CD8-positive, alpha-beta memory T cell (primary cell): Measurements from ENCODE around the gene LRP5. TPM values are rescaled to one million over a fixed set of nuclear protein-coding genes. Genes with fewer than 3 reads are reported as not detected.
A peak's percentile ranks its signal among the peaks of the same experiment; 100 is the strongest.

Experiments
- CTCF ChIA-PET: fragments of 350-600 bp; sonication (Branson Sonifier 250); formaldehyde crosslinking; loops from one replicate; lab custom pipeline; 2021; ENCODE audit warnings: antibody characterized with exemption; lab: Charles Lee
- POLR2A ChIA-PET: fragments of 350-600 bp; sonication (Branson Sonifier 250); formaldehyde crosslinking; loops from one replicate; lab custom pipeline; 2021; ENCODE audit warnings: antibody characterized with exemption; lab: Charles Lee
- DNase-seq, 5 donors: peaks; one replicate each; pipeline versions ENCODE4 v3.0.0 to v3.0.0-alpha.2; 2020 to 2022; ENCODE audit warnings: mixed read lengths in 1 of 5
- H3K27ac ChIP-seq: one replicate; pipeline ENCODE4 v1.7.0; 2013; ENCODE audit warnings: low read depth, mild to moderate bottlenecking, low read length, moderate library complexity
- H3K27me3 ChIP-seq: 2 replicates; pipeline ENCODE4 v1.7.0; 2013; ENCODE audit warnings: low read length, mild to moderate bottlenecking; ENCODE audit not compliant: insufficient read depth, poor library complexity, severe bottlenecking
- H3K36me3 ChIP-seq: 2 replicates; pipeline ENCODE4 v1.7.0; 2013; ENCODE audit warnings: mild to moderate bottlenecking, low read length, moderate library complexity; ENCODE audit not compliant: insufficient read depth
- H3K4me1 ChIP-seq: 2 replicates; pipeline ENCODE4 v1.7.0; 2013; ENCODE audit warnings: mild to moderate bottlenecking, low read length, moderate library complexity; ENCODE audit not compliant: insufficient read depth
- H3K4me3 ChIP-seq: 2 replicates; pipeline ENCODE4 v1.7.0; 2013; ENCODE audit warnings: mild to moderate bottlenecking, low read length
- H3K9me3 ChIP-seq: 2 replicates; pipeline ENCODE4 v1.7.0; 2013; ENCODE audit warnings: mild to moderate bottlenecking, low read length
- H3K27ac Mint-ChIP-seq, 8 donors: one replicate each; pipeline ENCODE4 v1.8.0; 2020 to 2021; ENCODE audit warnings: mixed read lengths in 8 of 8, mild to moderate bottlenecking in 6 of 8, inconsistent platforms in 3 of 8, moderate library complexity in 3 of 8
- H3K27me3 Mint-ChIP-seq, 2 donors: one replicate each; pipeline ENCODE4 v1.8.0; 2020 to 2021; ENCODE audit warnings: mixed read lengths in 2 of 2, mild to moderate bottlenecking in 1 of 2, moderate library complexity in 1 of 2
- H3K36me3 Mint-ChIP-seq, 3 donors: one replicate each; pipeline ENCODE4 v1.8.0; 2020 to 2021; ENCODE audit warnings: mixed read lengths in 3 of 3, inconsistent platforms in 1 of 3, mild to moderate bottlenecking in 1 of 3
- H3K4me1 Mint-ChIP-seq, 3 donors: one replicate each; pipeline ENCODE4 v1.8.0; 2020 to 2021; ENCODE audit warnings: mixed read lengths in 3 of 3, inconsistent platforms in 1 of 3, mild to moderate bottlenecking in 1 of 3
- H3K4me3 Mint-ChIP-seq, 7 donors: one replicate each; pipeline ENCODE4 v1.8.0; 2020 to 2021; ENCODE audit warnings: mixed read lengths in 7 of 7, mild to moderate bottlenecking in 6 of 7, moderate library complexity in 4 of 7, inconsistent platforms in 2 of 7
- H3K9me3 Mint-ChIP-seq, 5 donors: one replicate each; pipeline ENCODE4 v1.8.0; 2020 to 2022; ENCODE audit warnings: mixed read lengths in 5 of 5, mild to moderate bottlenecking in 3 of 5, moderate library complexity in 2 of 5, inconsistent platforms in 1 of 5
- polyA plus RNA-seq: library from polyadenylated mRNA; unstranded; fragments of 300-500 nt; fragmentation: Illumina TruSeq; gene quantifications from one replicate; pipeline ENCODE4 v1.2.3, GENCODE V29; 2021
- total RNA-seq, 2 experiments: library from RNA; stranded (reverse); gene quantifications; one replicate each; pipeline ENCODE4 v1.2.3, GENCODE V29; 2021

LRP5 gene
- total and polyA plus RNA-seq, 3 experiments from 2014 or later = 0.68 to 9.9 (median 7.5) TPM

- no peak overlapping the region for H3K4me3 Mint-ChIP-seq
- Histone ChIP-seq H3K9me3 (no peaks in the 10 kb centered on the region), H3K27ac (no peak overlapping the region), H3K4me1 (peaks cover 21% of the 10 kb centered on the region), H3K27me3 (no peaks in the 10 kb centered on the region), H3K36me3 (peaks cover 9% of the 10 kb centered on the region), H3K4me3 (no peak overlapping the region)
- H3K27ac Mint-ChIP-seq = no peak overlapping the region
- H3K9me3 Mint-ChIP-seq = no peaks in the 10 kb centered on the region
- ChIA-PET CTCF (interaction anchor here (0.6 to 1.5 kb wide), 2 partner anchors 10 to 30 kb away, joined by 3 to 9 read pairs; no protein-coding TSS in a partner anchor), POLR2A (interaction anchor here (1.1 kb wide), 1 partner anchor 10 kb away, joined by 3 read pairs; no protein-coding TSS in a partner anchor)
- H3K36me3 Mint-ChIP-seq = peaks cover 0 to 54% (median 2%) of the 10 kb centered on the region in 3 donors
- peaks cover 0 to 1% of the 10 kb centered on the region in 2 donors for H3K27me3 Mint-ChIP-seq
- no peak for DNase-seq
- H3K4me1 Mint-ChIP-seq = peaks cover 30 to 36% (median 35%) of the 10 kb centered on the region in 3 donors
These were observed 44.5 kb upstream of the LRP5 start for GRCh38 chr11:68267881-68268240.

GRCh38 chr11:68269414-68270081 is 42.8 kb upstream of the LRP5 start:
- Histone ChIP-seq H3K27ac (no peak overlapping the region), H3K27me3 (no peaks in the 10 kb centered on the region), H3K36me3 (peaks cover 9% of the 10 kb centered on the region), H3K4me1 (peaks cover 21% of the 10 kb centered on the region), H3K9me3 (no peaks in the 10 kb centered on the region), H3K4me3 (no peak overlapping the region)
- Mint-ChIP-seq H3K27me3 (peaks cover 0 to 1% of the 10 kb centered on the region in 2 donors), H3K9me3 (no peaks in the 10 kb centered on the region), H3K27ac (peak overlapping the region in 4 of 8 donors; percentile 12 to 89 (median 79)), H3K36me3 (peaks cover 0 to 41% (median 0%) of the 10 kb centered on the region in 3 donors), H3K4me3 (peak overlapping the region in 3 of 7 donors; percentile 52 to 79 (median 69)), H3K4me1 (peaks cover 30 to 39% (median 35%) of the 10 kb centered on the region in 3 donors)
- ChIA-PET POLR2A (no interaction called here), CTCF (interaction anchor here (1.6 kb wide), 1 partner anchor 10 kb away, joined by 5 read pairs; no protein-coding TSS in a partner anchor)
- no peak for DNase-seq

GRCh38 chr11:68270196-68271022 is 42.0 kb upstream of the LRP5 start:
- no peak overlapping the region for H3K4me3 ChIP-seq
- Mint-ChIP-seq H3K27me3 (peaks cover 0 to 1% of the 10 kb centered on the region in 2 donors), H3K4me3 (peak overlapping the region; percentile 79 to 96 (median 94)), H3K36me3 (peaks cover 0 to 32% (median 0%) of the 10 kb centered on the region in 3 donors), H3K4me1 (peaks cover 28 to 39% (median 35%) of the 10 kb centered on the region in 3 donors), H3K27ac (peak overlapping the region in 7 of 8 donors; percentile 89 to 99 (median 98)), H3K9me3 (no peaks in the 10 kb centered on the region)
- H3K4me1 ChIP-seq = peaks cover 21% of the 10 kb centered on the region
- ChIA-PET POLR2A (interaction anchor here (1.2 kb wide), 1 partner anchor 12 kb away, joined by 4 read pairs; no protein-coding TSS in a partner anchor), CTCF (interaction anchor here (1.6 to 4.5 kb wide), 5 partner anchors 11 to 27 kb away, joined by 3 to 25 read pairs (median 7); no protein-coding TSS in a partner anchor)
- H3K27me3 ChIP-seq = no peaks in the 10 kb centered on the region
- DNase-seq = no peak
- H3K9me3 ChIP-seq = no peaks in the 10 kb centered on the region
- peaks cover 9% of the 10 kb centered on the region for H3K36me3 ChIP-seq
- peak overlapping the region; percentile 93 for H3K27ac ChIP-seq

GRCh38 chr11:68271023-68271780 is 41.2 kb upstream of the LRP5 start:
- Mint-ChIP-seq H3K4me1 (peaks cover 28 to 39% (median 35%) of the 10 kb centered on the region in 3 donors), H3K27me3 (peaks cover 0 to 1% of the 10 kb centered on the region in 2 donors), H3K36me3 (peaks cover 0 to 28% (median 2%) of the 10 kb centered on the region in 3 donors), H3K4me3 (peak overlapping the region; percentile 88 to 97 (median 94)), H3K27ac (peak overlapping the region; percentile 89 to 99 (median 98)), H3K9me3 (no peaks in the 10 kb centered on the region)
- Histone ChIP-seq H3K9me3 (no peaks in the 10 kb centered on the region), H3K27me3 (no peaks in the 10 kb centered on the region), H3K4me1 (peaks cover 21% of the 10 kb centered on the region), H3K36me3 (peaks cover 9% of the 10 kb centered on the region), H3K4me3 (peak overlapping the region; percentile 91), H3K27ac (peak overlapping the region; percentile 93)
- ChIA-PET CTCF (interaction anchor here (0.9 to 4.5 kb wide), 7 partner anchors 11 to 33 kb away, joined by 3 to 25 read pairs (median 5); no protein-coding TSS in a partner anchor), POLR2A (interaction anchor here (1.2 to 1.6 kb wide), 2 partner anchors 11 to 13 kb away, joined by 4 read pairs; no protein-coding TSS in a partner anchor)
- peak; percentile 25 to 74 (median 48) for DNase-seq

GRCh38 chr11:68271781-68272608 is 40.4 kb upstream of the LRP5 start, which contains the start of gene C11orf24:
Gene C11orf24, minus strand, starts transcription at chr11:68271973. Its CDS starts 8,206 bp downstream, at chr11:68263767.
- H3K27me3 ChIP-seq = no peaks in the 10 kb centered on the region
- Mint-ChIP-seq H3K27ac (peak within 1 kb of the TSS; percentile 89 to 99 (median 98)), H3K36me3 (peaks cover 0 to 20% (median 2%) of the 10 kb centered on the region in 3 donors), H3K4me3 (peak within 1 kb of the TSS; percentile 88 to 97 (median 94)), H3K4me1 (peaks cover 28 to 39% (median 35%) of the 10 kb centered on the region in 3 donors), H3K27me3 (peaks cover 0 to 1% of the 10 kb centered on the region in 2 donors), H3K9me3 (no peaks in the 10 kb centered on the region)
- peak within 1 kb of the TSS; percentile 91 for H3K4me3 ChIP-seq
- peak; percentile 91 to 95 (median 93) for DNase-seq
- peaks cover 21% of the 10 kb centered on the region for H3K4me1 ChIP-seq
- CTCF ChIA-PET = interaction anchor here (0.9 to 4.5 kb wide), 6 partner anchors 12 to 32 kb away, joined by 3 to 25 read pairs (median 6); no protein-coding TSS in a partner anchor
- POLR2A ChIA-PET = interaction anchor here (0.9 to 1.6 kb wide), 3 partner anchors 10 to 24 kb away, joined by 3 to 4 read pairs (median 3); no protein-coding TSS in a partner anchor
- no peaks in the 10 kb centered on the region for H3K9me3 ChIP-seq
- H3K36me3 ChIP-seq = peaks cover 4% of the 10 kb centered on the region
- peak within 1 kb of the TSS; percentile 93 for H3K27ac ChIP-seq

GRCh38 chr11:68273026-68273738 is 39.2 kb upstream of the LRP5 start:
- Histone ChIP-seq H3K4me1 (peaks cover 21% of the 10 kb centered on the region), H3K27me3 (no peaks in the 10 kb centered on the region), H3K27ac (no peak overlapping the region), H3K4me3 (no peak overlapping the region), H3K36me3 (no peaks in the 10 kb centered on the region), H3K9me3 (no peaks in the 10 kb centered on the region)
- Mint-ChIP-seq H3K4me1 (peaks cover 28 to 39% (median 35%) of the 10 kb centered on the region in 3 donors), H3K27me3 (peaks cover 0 to 1% of the 10 kb centered on the region in 2 donors), H3K36me3 (peaks cover 0 to 9% (median 2%) of the 10 kb centered on the region in 3 donors), H3K27ac (peak overlapping the region in 5 of 8 donors; percentile 54 to 99 (median 94)), H3K9me3 (no peaks in the 10 kb centered on the region), H3K4me3 (peak overlapping the region in 5 of 7 donors; percentile 36 to 96 (median 94))
- CTCF ChIA-PET = interaction anchor here (1.5 to 4.5 kb wide), 2 partner anchors 16 to 21 kb away, joined by 4 to 19 read pairs; no protein-coding TSS in a partner anchor
- POLR2A ChIA-PET = interaction anchor here (1.6 kb wide), 1 partner anchor 9 kb away, joined by 4 read pairs; no protein-coding TSS in a partner anchor
- DNase-seq = no peak
